GM18873 (cell line): ENCODE measurements around the gene TMEM117.
"Not testable (repeated sequence)": the region's sequence is repeated elsewhere in the genome, so short reads cannot be mapped to it uniquely, and the experiment has no call there.

ENCODE experiments used
- ATAC-seq: cut with Tn5 transposase; IDR thresholded peaks from one replicate; pipeline ENCODE4 v1.9.1; 2021; ENCODE audit warnings: mild to moderate bottlenecking, moderate library complexity, moderate number of reproducible peaks; ENCODE audit not compliant: unreplicated experiment, low FRiP score

The TMEM117 gene

GRCh38 chr12:44159216-44159615 lies 323.3 kb downstream of the TMEM117 start:
- ATAC-seq, result no peak

GRCh38 chr12:44159862-44160261 lies 324.0 kb downstream of the TMEM117 start:
- ATAC-seq, result no peak

- no peak for ATAC-seq
Observed at GRCh38 chr12:44162961-44163360, 327.1 kb downstream of the TMEM117 start.

GRCh38 chr12:44174053-44174452 lies 338.2 kb downstream of the TMEM117 start:
- no peak for ATAC-seq

GRCh38 chr12:44184499-44185206 lies 348.8 kb downstream of the TMEM117 start:
- peak; percentile 97 for ATAC-seq

GRCh38 chr12:44193281-44193680 lies 357.4 kb downstream of the TMEM117 start:
- peak; percentile 99 for ATAC-seq

GRCh38 chr12:44195719-44196118 lies 359.8 kb downstream of the TMEM117 start:
- not testable (repeated sequence) for ATAC-seq

GRCh38 chr12:44206045-44206444 lies 370.2 kb downstream of the TMEM117 start:
- no peak for ATAC-seq

- no peak for ATAC-seq
Observed at GRCh38 chr12:44217146-44217883, 381.4 kb downstream of the TMEM117 start.

- no peak for ATAC-seq
Observed at GRCh38 chr12:44223736-44224135, 387.9 kb downstream of the TMEM117 start.

GRCh38 chr12:44224399-44225148 lies 388.7 kb downstream of the TMEM117 start:
- ATAC-seq, result no peak

GRCh38 chr12:44225149-44225510 lies 389.2 kb downstream of the TMEM117 start:
- ATAC-seq, result no peak

GRCh38 chr12:44227616-44228015 lies 391.7 kb downstream of the TMEM117 start:
- ATAC-seq, result no peak

GRCh38 chr12:44229846-44230245 lies 394.0 kb downstream of the TMEM117 start:
- no peak for ATAC-seq

GRCh38 chr12:44235674-44236073 lies 399.8 kb downstream of the TMEM117 start:
- ATAC-seq, result no peak

GRCh38 chr12:44240186-44240585 lies 404.3 kb downstream of the TMEM117 start:
- no peak for ATAC-seq

- ATAC-seq, result no peak
Observed at GRCh38 chr12:44245932-44246331, 410.1 kb downstream of the TMEM117 start.

- no peak for ATAC-seq
Observed at GRCh38 chr12:44246482-44247105, 410.7 kb downstream of the TMEM117 start.

- no peak for ATAC-seq
Observed at GRCh38 chr12:44247588-44247987, 411.7 kb downstream of the TMEM117 start.

- ATAC-seq, result no peak
Observed at GRCh38 chr12:44248436-44248835, 412.6 kb downstream of the TMEM117 start.

GRCh38 chr12:44250440-44250839 lies 414.6 kb downstream of the TMEM117 start:
- not testable (repeated sequence) for ATAC-seq
